Activated naive CD4-positive, alpha-beta T cell treated with anti-CD3 and anti-CD28 coated beads, Interleukin-2, amount 50 U/mL, for 72 hours (primary cell): ENCODE data around the gene FHOD1. TPM values are rescaled to one million over a fixed set of nuclear protein-coding genes. Genes with fewer than 3 reads are reported as not detected.
A peak's percentile ranks its signal among the peaks of the same experiment; 100 is the strongest.

Experiments
- ATAC-seq, 2 donors: fragments of 150-1000 bp; cut with Tn5 transposase; 2 replicates each; pipeline ENCODE4 v1.10.0; 2021; ENCODE audit warnings: mild to moderate bottlenecking in 2 of 2, moderate library complexity in 2 of 2
- DNase-seq, 2 donors: peaks; one replicate each; pipeline ENCODE4 v3.0.0; 2021 to 2022; ENCODE audit warnings: low spot score in 2 of 2
- H3K27ac Mint-ChIP-seq, 2 donors: one replicate each; pipeline ENCODE4 v1.8.0; 2022; ENCODE audit warnings: mild to moderate bottlenecking in 2 of 2, mixed read lengths in 2 of 2
- H3K36me3 Mint-ChIP-seq, 2 donors: one replicate each; pipeline ENCODE4 v1.8.0; 2022; ENCODE audit warnings: mixed read lengths in 2 of 2
- H3K9me3 Mint-ChIP-seq, 2 donors: one replicate each; pipeline ENCODE4 v1.8.0; 2022; ENCODE audit warnings: mixed read lengths in 2 of 2
- total RNA-seq, 2 donors: library from RNA; stranded (reverse); gene quantifications; one replicate each; pipeline ENCODE4 v1.2.3, GENCODE V29; 2022

The FHOD1 gene
- total RNA-seq, 2 donors from 2014 or later = 104 to 133 TPM

GRCh38 chr16:67244387-67245185 is 2.7 kb downstream of the FHOD1 start:
- H3K9me3 Mint-ChIP-seq = no peaks in the 10 kb centered on the region
- ATAC-seq (peak; percentile 72 to 73), DNase-seq (peak; percentile 73 to 91)
- peak overlapping the region; percentile 80 to 97 for H3K27ac Mint-ChIP-seq
- H3K36me3 Mint-ChIP-seq = peaks cover 5 to 7% of the 10 kb centered on the region in 2 donors

DNA sequence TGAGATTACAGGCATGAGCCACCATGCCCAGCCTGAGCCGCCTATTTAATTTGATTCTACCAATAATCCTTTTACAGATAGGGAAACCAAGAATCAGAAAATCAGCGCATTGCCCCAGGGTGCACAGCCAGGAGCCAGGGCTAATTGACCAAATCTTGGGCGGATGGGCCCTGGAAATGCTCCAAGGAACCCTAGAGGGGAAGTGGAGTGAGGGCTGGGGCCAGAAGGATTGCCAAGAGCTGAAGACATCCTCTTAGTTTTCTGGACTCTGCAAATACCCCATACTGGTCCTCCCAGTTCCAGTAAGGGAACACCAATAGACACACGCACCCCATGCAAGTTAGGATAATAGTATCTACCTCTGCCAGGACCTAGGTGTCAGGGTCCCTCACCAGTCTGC is 3.8 kb downstream of the FHOD1 start:
- DNase-seq (no peak), ATAC-seq (no peak)
- H3K9me3 Mint-ChIP-seq = no peaks in the 10 kb centered on the region
- peaks cover 5 to 7% of the 10 kb centered on the region in 2 donors for H3K36me3 Mint-ChIP-seq
- H3K27ac Mint-ChIP-seq = peak overlapping the region in 1 of 2 donors; percentile 80

DNA sequence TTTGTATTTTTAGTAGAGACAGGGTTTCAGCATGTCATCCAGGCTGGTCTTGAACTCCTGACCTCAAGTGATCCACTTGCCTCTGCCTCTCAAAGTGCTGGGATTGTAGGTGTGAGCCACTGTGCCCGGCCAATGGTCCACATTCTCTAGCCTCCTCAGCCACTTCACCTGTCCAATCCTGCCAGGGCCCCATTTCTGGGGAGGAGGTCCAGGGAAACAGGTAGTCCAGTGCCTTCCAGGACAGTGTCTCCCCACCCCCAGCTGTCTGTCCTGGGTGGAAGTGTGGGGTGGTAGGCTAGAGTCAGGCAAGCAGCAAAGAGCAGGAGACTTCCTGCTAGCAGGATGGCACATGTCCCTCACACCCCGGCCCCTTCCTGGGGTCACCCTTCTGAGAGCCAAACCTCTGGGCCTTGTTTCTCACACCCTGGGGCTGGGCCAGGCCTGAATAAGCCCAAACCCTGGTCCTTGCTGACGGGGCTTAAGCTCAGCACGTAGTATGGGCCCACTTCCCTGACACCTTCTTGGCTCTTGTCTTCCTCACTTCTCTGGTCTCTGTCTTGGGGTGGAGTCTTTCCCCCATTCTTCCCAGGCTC is 5.0 kb downstream of the FHOD1 start:
- H3K9me3 Mint-ChIP-seq = no peaks in the 10 kb centered on the region
- H3K27ac Mint-ChIP-seq = peak overlapping the region in 1 of 2 donors; percentile 93
- ATAC-seq = no peak
- DNase-seq = no peak
- H3K36me3 Mint-ChIP-seq = peaks cover 8% of the 10 kb centered on the region in 2 donors

GRCh38 chr16:67241008-67241900 is 6.0 kb downstream of the FHOD1 start:
- DNase-seq (no peak), ATAC-seq (no peak)
- H3K9me3 Mint-ChIP-seq = no peaks in the 10 kb centered on the region
- H3K36me3 Mint-ChIP-seq = peaks cover 15 to 18% of the 10 kb centered on the region in 2 donors
- peak overlapping the region; percentile 47 to 85 for H3K27ac Mint-ChIP-seq

DNA sequence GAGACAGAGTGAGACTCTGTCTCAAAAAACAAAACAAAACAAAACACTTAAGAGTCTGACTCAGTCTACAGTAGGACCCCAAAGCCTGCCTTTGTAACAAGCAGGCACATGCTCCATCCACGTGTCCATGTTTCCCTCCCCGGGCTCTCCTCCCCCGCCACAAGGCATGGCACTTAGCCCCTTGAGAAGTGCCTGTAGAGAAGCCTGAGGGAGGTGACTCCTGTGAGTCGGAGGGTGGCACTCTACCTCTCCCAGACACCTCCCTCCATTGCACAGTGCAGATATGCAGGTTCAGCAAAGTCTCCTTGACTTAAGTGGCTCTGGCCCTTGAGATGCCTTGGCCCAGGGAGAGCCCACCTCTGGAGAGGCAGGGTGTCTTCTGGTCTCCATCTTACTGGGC is 6.8 kb downstream of the FHOD1 start:
- Mint-ChIP-seq H3K36me3 (peaks cover 19 to 23% of the 10 kb centered on the region in 2 donors), H3K9me3 (no peaks in the 10 kb centered on the region), H3K27ac (peak overlapping the region in 1 of 2 donors; percentile 60)
- ATAC-seq = no peak
- DNase-seq = no peak

DNA sequence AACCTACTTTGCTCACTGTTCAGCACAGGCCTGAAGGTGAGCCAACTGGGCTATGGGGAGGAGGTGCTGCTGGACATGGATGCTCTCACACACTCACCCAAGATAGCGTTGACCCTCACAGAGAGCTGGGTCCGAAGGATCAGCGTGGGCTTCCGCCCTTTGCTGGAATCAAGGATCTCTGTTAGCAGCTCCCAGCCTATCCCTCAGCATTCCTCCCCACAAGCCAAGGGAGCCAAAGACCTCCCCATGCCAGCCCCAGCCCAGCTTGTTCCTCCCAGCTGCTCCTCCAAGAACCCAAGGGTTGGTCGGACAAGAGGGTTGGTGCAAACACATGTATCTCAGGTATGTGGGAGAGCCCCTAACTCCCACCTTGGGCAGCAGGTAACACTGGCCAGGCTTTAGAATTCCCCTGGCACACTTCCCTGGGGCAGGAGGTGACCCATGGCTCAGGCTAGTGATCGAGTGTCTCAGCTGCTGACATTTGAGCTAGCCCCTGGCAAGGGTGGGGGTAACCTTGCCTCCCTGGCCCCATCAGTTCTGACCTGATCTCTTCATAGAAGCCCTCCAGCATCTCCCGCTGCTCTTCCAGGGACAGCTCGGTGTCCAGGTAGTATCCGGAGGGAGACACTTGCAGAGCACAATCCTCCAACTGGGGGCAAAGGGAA is 8.3 kb downstream of the FHOD1 start:
- no peak overlapping the region for H3K27ac Mint-ChIP-seq
- peaks cover 19 to 23% of the 10 kb centered on the region in 2 donors for H3K36me3 Mint-ChIP-seq
- DNase-seq (no peak), ATAC-seq (no peak)
- no peaks in the 10 kb centered on the region for H3K9me3 Mint-ChIP-seq

- H3K9me3 Mint-ChIP-seq = no peaks in the 10 kb centered on the region
- DNase-seq (no peak), ATAC-seq (no peak)
- no peak overlapping the region for H3K27ac Mint-ChIP-seq
- peaks cover 19 to 28% of the 10 kb centered on the region in 2 donors for H3K36me3 Mint-ChIP-seq
Measured at GRCh38 chr16:67238278-67238575, 9.1 kb downstream of the FHOD1 start.

- Mint-ChIP-seq H3K27ac (peak overlapping the region in 1 of 2 donors; percentile 77), H3K9me3 (no peaks in the 10 kb centered on the region), H3K36me3 (peaks cover 19 to 29% of the 10 kb centered on the region in 2 donors)
- DNase-seq = no peak
- no peak for ATAC-seq
Measured at GRCh38 chr16:67237396-67238277, 9.6 kb downstream of the FHOD1 start.

DNA sequence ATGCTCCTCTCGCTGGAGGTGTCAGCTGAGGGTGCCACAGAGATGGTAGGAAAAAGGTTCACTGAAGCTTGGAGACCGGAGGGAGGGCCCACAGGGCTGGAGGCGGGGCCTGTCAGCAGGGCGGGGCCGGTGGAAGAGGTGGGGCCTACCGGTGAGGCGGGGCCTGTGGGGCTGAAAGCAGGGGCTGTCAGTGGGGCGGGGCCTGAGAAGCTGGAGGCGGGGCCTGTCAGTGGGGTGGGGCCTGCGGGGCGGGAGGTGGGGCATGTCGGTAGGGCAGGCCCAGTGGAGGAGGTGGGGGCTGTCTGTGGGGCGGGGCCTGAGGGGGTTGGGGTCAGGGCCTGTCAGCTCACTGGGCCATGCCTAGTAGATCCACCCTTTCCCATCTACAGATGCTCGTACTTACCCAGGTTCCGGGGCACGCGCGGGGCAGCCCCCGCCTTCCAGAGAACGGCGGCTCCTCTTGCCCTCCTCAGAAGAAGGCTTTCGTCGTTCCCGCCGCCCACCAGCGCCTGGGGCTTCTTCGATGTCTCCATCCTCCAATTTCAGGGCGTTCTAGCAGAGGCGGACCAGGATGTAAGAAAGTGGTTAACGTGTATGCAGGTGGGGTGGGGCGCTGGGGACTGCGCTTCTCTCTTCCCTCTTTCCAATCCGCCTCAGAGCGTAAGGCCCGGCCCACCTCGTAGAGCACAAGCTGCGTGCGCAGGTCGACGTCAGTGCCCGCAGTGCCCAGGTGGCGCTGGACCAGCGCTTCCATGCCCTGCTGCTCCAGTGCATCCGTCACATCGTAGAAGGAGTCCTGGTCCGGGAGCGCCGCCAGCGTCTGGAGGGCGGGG is 10.5 kb downstream of the FHOD1 start:
- peak in 1 of 2 donors; percentile 94 for DNase-seq
- H3K36me3 Mint-ChIP-seq = peaks cover 19 to 29% of the 10 kb centered on the region in 2 donors
- H3K9me3 Mint-ChIP-seq = no peaks in the 10 kb centered on the region
- peak overlapping the region; percentile 24 to 77 for H3K27ac Mint-ChIP-seq
- ATAC-seq = peak; percentile 58 to 92

DNA sequence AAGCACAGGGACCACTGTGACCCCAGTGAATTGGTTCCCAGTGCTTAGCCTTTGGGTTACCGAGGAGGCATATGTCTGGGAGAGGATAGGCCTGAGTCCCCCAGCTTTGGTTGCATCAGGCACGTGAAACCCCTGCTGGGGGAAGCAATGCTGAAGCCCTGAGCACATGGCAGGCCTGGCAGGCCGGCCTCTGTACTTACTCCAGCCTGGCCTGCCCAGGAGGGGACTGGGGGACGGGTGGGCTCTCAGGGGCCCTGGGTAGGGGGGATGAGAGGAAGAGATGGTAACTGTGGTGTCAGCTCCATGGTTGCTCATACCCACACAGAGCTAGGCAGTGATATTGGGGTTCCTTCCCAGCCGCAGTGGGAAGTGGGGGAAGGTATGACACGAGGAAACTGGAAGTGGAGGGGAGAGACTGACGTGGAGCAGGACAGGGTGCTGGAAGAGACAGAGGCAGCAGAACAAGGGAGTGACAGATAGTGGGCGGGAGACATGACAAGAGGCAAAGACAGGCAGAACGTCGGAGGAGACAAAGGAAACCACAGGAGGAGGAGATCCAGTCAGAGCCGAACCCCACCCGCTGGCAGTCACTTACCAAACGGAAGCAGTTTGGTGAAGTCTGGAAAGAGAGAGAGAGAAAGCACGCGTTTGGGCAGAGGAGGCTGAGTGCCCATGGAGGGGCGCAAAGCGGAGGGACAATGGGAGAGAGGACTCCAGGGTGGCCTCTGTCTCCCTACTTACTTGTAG is 11.3 kb downstream of the FHOD1 start:
- ATAC-seq (peak in 1 of 2 donors; percentile 15), DNase-seq (no peak)
- H3K27ac Mint-ChIP-seq = peak overlapping the region; percentile 24 to 77
- peaks cover 19 to 29% of the 10 kb centered on the region in 2 donors for H3K36me3 Mint-ChIP-seq
- H3K9me3 Mint-ChIP-seq = no peaks in the 10 kb centered on the region

GRCh38 chr16:67234180-67234597 is 13.1 kb downstream of the FHOD1 start:
- ATAC-seq (no peak), DNase-seq (no peak)
- H3K27ac Mint-ChIP-seq = peak overlapping the region in 1 of 2 donors; percentile 60
- no peaks in the 10 kb centered on the region for H3K9me3 Mint-ChIP-seq
- peaks cover 19 to 35% of the 10 kb centered on the region in 2 donors for H3K36me3 Mint-ChIP-seq

DNA sequence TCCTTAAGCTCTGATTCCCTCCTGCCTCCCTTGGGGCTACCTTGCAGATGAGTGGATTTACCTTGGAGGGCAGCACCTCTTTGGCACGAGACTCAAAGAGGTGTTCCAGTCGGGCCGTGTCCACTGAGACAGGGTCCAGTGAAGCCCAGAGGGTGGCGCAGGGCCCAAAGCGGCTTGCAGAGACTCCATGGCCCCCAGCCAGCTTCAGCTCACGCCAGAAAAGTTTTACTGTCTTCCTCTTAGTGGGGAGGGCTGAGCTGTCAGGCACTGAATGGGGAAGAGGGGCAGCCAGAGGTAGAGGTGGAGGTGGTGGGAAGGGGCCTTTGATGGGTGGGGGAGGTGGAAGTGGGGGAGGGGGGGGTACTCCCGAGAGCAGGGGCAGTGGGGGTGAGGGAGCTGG is 13.7 kb downstream of the FHOD1 start:
- no peak for DNase-seq
- ATAC-seq = no peak
- Mint-ChIP-seq H3K9me3 (no peaks in the 10 kb centered on the region), H3K36me3 (peaks cover 19 to 40% of the 10 kb centered on the region in 2 donors), H3K27ac (no peak overlapping the region)

DNA sequence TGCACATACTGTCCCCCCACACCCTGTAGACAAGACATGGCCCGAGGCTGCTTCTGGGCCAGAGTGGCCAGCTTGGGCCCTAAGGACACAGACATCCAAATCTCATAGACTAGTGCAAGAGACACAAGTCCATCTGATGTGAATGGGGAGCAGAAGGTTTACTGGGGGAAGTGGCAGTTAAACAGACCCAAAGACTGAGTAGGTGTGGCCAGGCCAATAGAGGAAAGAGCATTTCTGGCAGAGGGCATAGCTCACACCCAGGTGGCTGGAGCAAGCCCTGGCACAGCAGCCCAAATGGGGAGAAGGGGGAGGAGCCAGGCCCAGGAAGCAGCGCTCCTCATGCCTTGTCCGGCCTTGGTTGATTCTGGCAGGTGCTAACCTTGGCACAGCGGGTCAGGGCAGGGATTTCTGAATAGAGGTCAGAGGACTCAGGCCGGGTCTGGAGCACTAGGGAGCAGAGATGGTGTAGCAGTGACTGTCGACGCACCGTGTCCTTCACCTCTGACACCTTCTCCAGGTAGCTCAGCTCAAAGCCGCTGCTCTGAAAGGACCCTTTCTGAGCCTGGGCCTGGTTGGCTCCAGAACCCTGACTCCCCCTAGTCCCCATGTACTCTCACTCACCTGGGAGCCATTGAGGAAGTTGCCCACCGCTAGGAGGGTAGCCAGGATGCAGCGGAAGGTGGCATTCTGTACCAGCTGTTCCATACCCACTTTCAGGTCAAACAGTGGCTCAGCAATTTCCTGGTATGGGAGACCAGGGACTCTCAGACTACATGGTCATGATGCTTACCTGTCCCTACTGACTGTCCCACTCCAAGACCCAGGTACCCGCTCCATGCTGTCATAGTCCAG is 16.2 kb downstream of the FHOD1 start:
- ATAC-seq (no peak), DNase-seq (no peak)
- Mint-ChIP-seq H3K36me3 (peaks cover 17 to 40% of the 10 kb centered on the region in 2 donors), H3K9me3 (no peaks in the 10 kb centered on the region), H3K27ac (peak overlapping the region; percentile 57 to 81)
